CD8-positive, alpha-beta memory T cell (primary cell): ENCODE data around the gene TMEM132D. TPM values are rescaled to one million over a fixed set of nuclear protein-coding genes. Genes with fewer than 3 reads are reported as not detected.

ENCODE experiments used
- CTCF ChIA-PET: fragments of 350-600 bp; sonication (Branson Sonifier 250); formaldehyde crosslinking; loops from one replicate; lab custom pipeline; 2021; ENCODE audit warnings: antibody characterized with exemption; lab: Charles Lee
- POLR2A ChIA-PET: fragments of 350-600 bp; sonication (Branson Sonifier 250); formaldehyde crosslinking; loops from one replicate; lab custom pipeline; 2021; ENCODE audit warnings: antibody characterized with exemption; lab: Charles Lee
- DNase-seq, 5 donors: peaks; one replicate each; pipeline versions ENCODE4 v3.0.0 to v3.0.0-alpha.2; 2020 to 2022; ENCODE audit warnings: mixed read lengths in 1 of 5
- H3K27ac ChIP-seq: one replicate; pipeline ENCODE4 v1.7.0; 2013; ENCODE audit warnings: low read depth, mild to moderate bottlenecking, low read length, moderate library complexity
- H3K27me3 ChIP-seq: 2 replicates; pipeline ENCODE4 v1.7.0; 2013; ENCODE audit warnings: low read length, mild to moderate bottlenecking; ENCODE audit not compliant: insufficient read depth, poor library complexity, severe bottlenecking
- H3K36me3 ChIP-seq: 2 replicates; pipeline ENCODE4 v1.7.0; 2013; ENCODE audit warnings: mild to moderate bottlenecking, low read length, moderate library complexity; ENCODE audit not compliant: insufficient read depth
- H3K4me1 ChIP-seq: 2 replicates; pipeline ENCODE4 v1.7.0; 2013; ENCODE audit warnings: mild to moderate bottlenecking, low read length, moderate library complexity; ENCODE audit not compliant: insufficient read depth
- H3K4me3 ChIP-seq: 2 replicates; pipeline ENCODE4 v1.7.0; 2013; ENCODE audit warnings: mild to moderate bottlenecking, low read length
- H3K9me3 ChIP-seq: 2 replicates; pipeline ENCODE4 v1.7.0; 2013; ENCODE audit warnings: mild to moderate bottlenecking, low read length
- H3K27ac Mint-ChIP-seq, 8 donors: one replicate each; pipeline ENCODE4 v1.8.0; 2020 to 2021; ENCODE audit warnings: mixed read lengths in 8 of 8, mild to moderate bottlenecking in 6 of 8, inconsistent platforms in 3 of 8, moderate library complexity in 3 of 8
- H3K27me3 Mint-ChIP-seq, 2 donors: one replicate each; pipeline ENCODE4 v1.8.0; 2020 to 2021; ENCODE audit warnings: mixed read lengths in 2 of 2, mild to moderate bottlenecking in 1 of 2, moderate library complexity in 1 of 2
- H3K36me3 Mint-ChIP-seq, 3 donors: one replicate each; pipeline ENCODE4 v1.8.0; 2020 to 2021; ENCODE audit warnings: mixed read lengths in 3 of 3, inconsistent platforms in 1 of 3, mild to moderate bottlenecking in 1 of 3
- H3K4me1 Mint-ChIP-seq, 3 donors: one replicate each; pipeline ENCODE4 v1.8.0; 2020 to 2021; ENCODE audit warnings: mixed read lengths in 3 of 3, inconsistent platforms in 1 of 3, mild to moderate bottlenecking in 1 of 3
- H3K4me3 Mint-ChIP-seq, 7 donors: one replicate each; pipeline ENCODE4 v1.8.0; 2020 to 2021; ENCODE audit warnings: mixed read lengths in 7 of 7, mild to moderate bottlenecking in 6 of 7, moderate library complexity in 4 of 7, inconsistent platforms in 2 of 7
- H3K9me3 Mint-ChIP-seq, 5 donors: one replicate each; pipeline ENCODE4 v1.8.0; 2020 to 2022; ENCODE audit warnings: mixed read lengths in 5 of 5, mild to moderate bottlenecking in 3 of 5, moderate library complexity in 2 of 5, inconsistent platforms in 1 of 5
- polyA plus RNA-seq: library from polyadenylated mRNA; unstranded; fragments of 300-500 nt; fragmentation: Illumina TruSeq; gene quantifications from one replicate; pipeline ENCODE4 v1.2.3, GENCODE V29; 2021
- total RNA-seq, 2 experiments: library from RNA; stranded (reverse); gene quantifications; one replicate each; pipeline ENCODE4 v1.2.3, GENCODE V29; 2021

TMEM132D gene
- total and polyA plus RNA-seq, 3 experiments from 2014 or later = not detected

DNA sequence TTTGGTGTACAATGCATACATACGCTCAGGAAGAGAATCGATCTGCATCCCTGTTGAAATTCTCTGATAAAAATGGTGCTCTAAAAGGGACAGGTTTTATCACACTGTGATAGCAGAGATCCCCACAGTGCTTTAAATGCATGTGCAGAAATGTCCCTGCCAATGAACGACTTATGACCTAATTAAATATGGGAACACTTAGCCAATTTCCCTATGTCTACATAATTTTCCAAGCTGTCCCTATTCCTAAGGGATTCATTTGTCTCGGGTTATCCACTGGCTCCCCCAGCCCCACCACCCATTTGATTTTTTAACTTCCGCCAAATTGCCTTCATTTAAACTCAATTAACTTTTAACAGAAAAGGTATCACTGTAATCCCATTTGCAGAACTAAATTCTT is 284.6 kb downstream of the TMEM132D start:
- H3K9me3 ChIP-seq = no peaks in the 10 kb centered on the region
- H3K36me3 ChIP-seq = no peaks in the 10 kb centered on the region
- no peak overlapping the region for H3K4me3 Mint-ChIP-seq
- ChIA-PET POLR2A (no interaction called here), CTCF (no interaction called here)
- no peak overlapping the region for H3K27ac Mint-ChIP-seq
- peaks cover 0 to 9% (median 3%) of the 10 kb centered on the region in 5 donors for H3K9me3 Mint-ChIP-seq
- H3K36me3 Mint-ChIP-seq = no peaks in the 10 kb centered on the region
- H3K4me1 Mint-ChIP-seq = no peaks in the 10 kb centered on the region
- no peak for DNase-seq
- no peak overlapping the region for H3K27ac ChIP-seq
- H3K4me1 ChIP-seq = no peaks in the 10 kb centered on the region
- H3K27me3 ChIP-seq = no peaks in the 10 kb centered on the region
- peaks cover 0 to 3% of the 10 kb centered on the region in 2 donors for H3K27me3 Mint-ChIP-seq
- H3K4me3 ChIP-seq = no peak overlapping the region

DNA sequence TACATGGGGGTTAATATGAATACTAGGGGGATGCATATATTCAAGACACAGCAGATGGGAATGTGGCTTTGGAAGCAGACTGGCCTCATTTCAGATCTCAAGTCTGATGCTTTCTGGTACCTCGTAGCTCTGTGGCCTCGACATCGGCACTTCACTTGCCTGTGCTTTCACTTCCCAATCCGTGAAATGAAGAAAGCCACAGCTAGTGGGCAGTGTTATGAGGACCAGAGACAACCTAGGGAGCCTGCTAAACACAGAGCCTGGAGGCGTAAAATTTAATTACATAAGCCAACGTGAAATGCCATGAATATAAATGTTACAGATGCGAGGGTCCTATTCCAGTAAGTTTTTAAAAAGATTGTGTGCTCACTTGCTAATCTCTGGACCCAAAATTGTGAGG is 286.0 kb downstream of the TMEM132D start:
- ChIA-PET POLR2A (no interaction called here), CTCF (no interaction called here)
- Mint-ChIP-seq H3K4me3 (no peak overlapping the region), H3K9me3 (peaks cover 2 to 9% (median 3%) of the 10 kb centered on the region in 5 donors), H3K27me3 (peaks cover 0 to 3% of the 10 kb centered on the region in 2 donors), H3K36me3 (no peaks in the 10 kb centered on the region), H3K27ac (no peak overlapping the region), H3K4me1 (no peaks in the 10 kb centered on the region)
- no peak overlapping the region for H3K4me3 ChIP-seq
- no peaks in the 10 kb centered on the region for H3K27me3 ChIP-seq
- H3K36me3 ChIP-seq = no peaks in the 10 kb centered on the region
- H3K4me1 ChIP-seq = no peaks in the 10 kb centered on the region
- no peaks in the 10 kb centered on the region for H3K9me3 ChIP-seq
- H3K27ac ChIP-seq = no peak overlapping the region
- DNase-seq = no peak

DNA sequence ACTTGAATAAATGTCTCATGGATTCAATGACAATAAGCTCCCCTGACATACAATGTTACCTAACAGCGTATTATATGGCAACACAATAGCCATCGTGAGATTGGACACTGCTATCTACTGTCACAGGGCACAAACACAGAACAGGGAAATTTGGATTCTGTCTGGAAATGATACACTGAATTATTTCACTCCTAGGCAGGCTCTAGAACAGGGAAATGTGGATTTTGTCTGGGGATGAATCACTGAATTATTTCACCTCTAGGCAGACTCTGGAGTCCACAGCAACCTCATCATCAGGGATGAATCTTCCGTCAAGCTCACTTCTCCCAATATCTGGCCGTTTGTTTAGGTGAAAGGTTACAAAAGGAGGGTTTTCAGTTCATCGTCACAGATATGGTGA is 288.8 kb downstream of the TMEM132D start:
- H3K4me1 Mint-ChIP-seq = no peaks in the 10 kb centered on the region
- Histone ChIP-seq H3K27ac (no peak overlapping the region), H3K4me1 (no peaks in the 10 kb centered on the region), H3K27me3 (no peaks in the 10 kb centered on the region), H3K4me3 (no peak overlapping the region), H3K36me3 (no peaks in the 10 kb centered on the region), H3K9me3 (no peaks in the 10 kb centered on the region)
- no peak overlapping the region for H3K27ac Mint-ChIP-seq
- ChIA-PET POLR2A (no interaction called here), CTCF (no interaction called here)
- no peaks in the 10 kb centered on the region for H3K36me3 Mint-ChIP-seq
- no peaks in the 10 kb centered on the region for H3K27me3 Mint-ChIP-seq
- peaks cover 2 to 5% (median 3%) of the 10 kb centered on the region in 5 donors for H3K9me3 Mint-ChIP-seq
- no peak for DNase-seq
- no peak overlapping the region for H3K4me3 Mint-ChIP-seq

DNA sequence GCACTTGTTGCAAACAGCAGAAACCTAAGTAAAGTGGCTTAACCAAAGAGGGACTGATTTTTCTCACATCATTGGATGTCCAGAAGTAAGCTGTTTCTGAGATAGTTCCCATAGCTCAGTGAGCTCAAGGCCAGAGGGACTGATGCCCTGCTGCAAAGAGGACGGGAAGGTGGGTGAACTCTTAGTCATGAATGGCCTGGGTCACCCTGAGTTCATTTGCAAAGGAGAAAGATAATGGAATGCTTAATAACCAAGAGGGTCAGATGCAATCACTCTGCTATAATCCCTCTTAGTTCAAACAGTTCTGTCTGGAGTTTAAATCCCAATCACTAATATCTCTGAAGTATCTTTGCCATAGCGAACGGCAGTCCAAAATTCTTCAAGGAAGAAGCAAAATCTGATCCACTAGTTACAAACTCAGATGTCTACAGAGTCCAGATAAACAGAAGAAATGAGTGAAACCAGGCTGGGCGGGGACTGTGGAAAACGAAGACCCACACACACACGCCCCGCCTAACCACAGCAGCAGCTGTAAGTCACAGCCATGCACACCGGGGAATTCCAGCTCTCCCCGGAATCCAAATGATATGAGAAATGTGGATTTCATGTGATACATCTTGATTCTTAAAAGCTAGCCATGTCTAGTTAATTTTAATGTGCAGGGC is 289.5 kb downstream of the TMEM132D start:
- no peak for DNase-seq
- H3K4me3 Mint-ChIP-seq = no peak overlapping the region
- no peak overlapping the region for H3K27ac ChIP-seq
- ChIA-PET POLR2A (no interaction called here), CTCF (no interaction called here)
- H3K4me1 ChIP-seq = no peaks in the 10 kb centered on the region
- no peaks in the 10 kb centered on the region for H3K9me3 ChIP-seq
- no peak overlapping the region for H3K27ac Mint-ChIP-seq
- peaks cover 2 to 5% (median 3%) of the 10 kb centered on the region in 5 donors for H3K9me3 Mint-ChIP-seq
- no peaks in the 10 kb centered on the region for H3K36me3 Mint-ChIP-seq
- no peaks in the 10 kb centered on the region for H3K27me3 ChIP-seq
- no peaks in the 10 kb centered on the region for H3K36me3 ChIP-seq
- H3K27me3 Mint-ChIP-seq = no peaks in the 10 kb centered on the region
- no peak overlapping the region for H3K4me3 ChIP-seq
- no peaks in the 10 kb centered on the region for H3K4me1 Mint-ChIP-seq

DNA sequence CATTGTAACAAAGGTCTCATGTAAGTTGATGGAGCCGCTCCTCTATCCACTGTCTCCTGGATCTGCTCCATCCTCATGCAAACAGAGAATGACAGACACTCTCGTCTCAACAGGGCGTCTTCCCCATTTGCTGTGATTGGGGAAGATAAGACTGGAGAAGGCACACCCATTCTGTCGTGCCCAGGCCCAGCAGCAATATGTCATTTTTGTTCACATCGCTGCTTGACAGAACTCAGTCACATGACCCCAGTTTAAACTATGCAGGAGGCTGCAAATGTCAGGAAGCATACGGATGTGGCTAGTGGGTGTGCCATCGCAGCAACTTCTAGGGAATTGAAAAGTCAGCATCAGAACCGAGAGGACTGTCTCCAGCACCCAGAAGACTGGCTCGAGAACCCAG is 290.5 kb downstream of the TMEM132D start:
- H3K9me3 ChIP-seq = no peaks in the 10 kb centered on the region
- Mint-ChIP-seq H3K27ac (no peak overlapping the region), H3K9me3 (peaks cover 0 to 5% (median 3%) of the 10 kb centered on the region in 5 donors), H3K4me1 (no peaks in the 10 kb centered on the region), H3K27me3 (no peaks in the 10 kb centered on the region), H3K4me3 (no peak overlapping the region), H3K36me3 (no peaks in the 10 kb centered on the region)
- no peak for DNase-seq
- H3K4me3 ChIP-seq = no peak overlapping the region
- ChIA-PET POLR2A (no interaction called here), CTCF (no interaction called here)
- no peaks in the 10 kb centered on the region for H3K4me1 ChIP-seq
- no peak overlapping the region for H3K27ac ChIP-seq
- H3K27me3 ChIP-seq = no peaks in the 10 kb centered on the region
- H3K36me3 ChIP-seq = no peaks in the 10 kb centered on the region

DNA sequence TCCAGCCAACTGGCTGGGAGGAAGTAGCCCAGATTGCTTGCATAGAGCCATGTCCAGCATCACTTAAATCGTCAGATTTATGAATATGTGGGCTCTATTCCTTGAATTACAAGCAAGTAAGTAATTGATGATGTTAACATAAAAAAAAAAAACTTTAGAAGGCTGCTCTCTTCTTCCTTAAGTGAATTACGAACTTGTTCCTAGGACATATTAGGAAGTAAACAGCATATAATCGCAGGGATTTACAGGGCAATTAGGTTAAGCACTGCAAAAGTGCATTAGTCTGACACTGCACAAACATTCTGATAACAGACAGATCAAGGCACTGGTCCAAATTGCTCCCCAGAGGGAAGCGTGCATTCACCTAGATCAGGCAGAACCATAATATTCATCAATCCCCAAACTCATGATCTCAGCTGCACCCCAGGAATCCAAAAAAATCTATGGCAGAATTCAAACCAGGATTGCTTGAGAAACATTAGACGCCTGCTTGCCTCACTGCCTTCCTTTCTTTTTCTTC is 293.2 kb downstream of the TMEM132D start:
- DNase-seq = no peak

DNA sequence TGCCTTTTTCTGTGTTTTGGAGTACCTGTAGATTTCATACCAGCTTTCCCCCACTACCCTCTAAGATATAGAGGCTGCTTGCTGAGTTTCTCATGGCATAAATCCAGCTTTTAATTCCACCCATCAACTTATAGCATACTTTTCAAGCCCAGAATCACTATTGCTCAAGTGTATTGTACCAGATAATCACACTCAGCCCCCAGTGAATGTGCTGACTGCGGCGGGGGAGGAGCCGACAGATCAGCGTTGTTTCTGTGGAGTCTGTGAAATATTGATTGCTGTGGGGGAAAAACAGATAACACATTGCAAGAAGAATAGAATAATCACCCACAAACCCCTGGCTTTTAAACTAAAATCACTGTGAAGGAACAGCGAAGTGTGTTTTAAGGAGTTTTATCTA is 296.1 kb downstream of the TMEM132D start:
- Mint-ChIP-seq H3K4me3 (no peak overlapping the region), H3K9me3 (peaks cover 0 to 8% (median 2%) of the 10 kb centered on the region in 5 donors), H3K4me1 (no peaks in the 10 kb centered on the region), H3K36me3 (no peaks in the 10 kb centered on the region), H3K27ac (no peak overlapping the region), H3K27me3 (peaks cover 0 to 1% of the 10 kb centered on the region in 2 donors)
- no peaks in the 10 kb centered on the region for H3K9me3 ChIP-seq
- no peaks in the 10 kb centered on the region for H3K36me3 ChIP-seq
- ChIA-PET POLR2A (no interaction called here), CTCF (no interaction called here)
- no peak overlapping the region for H3K4me3 ChIP-seq
- H3K27me3 ChIP-seq = no peaks in the 10 kb centered on the region
- H3K27ac ChIP-seq = no peak overlapping the region
- DNase-seq = no peak
- H3K4me1 ChIP-seq = no peaks in the 10 kb centered on the region

More for the DNA sequence above, 293.2 kb downstream of the TMEM132D start:
- Mint-ChIP-seq H3K4me1 (no peaks in the 10 kb centered on the region), H3K4me3 (no peak overlapping the region), H3K36me3 (no peaks in the 10 kb centered on the region), H3K27me3 (peaks cover 0 to 1% of the 10 kb centered on the region in 2 donors), H3K27ac (no peak overlapping the region), H3K9me3 (peaks cover 0 to 7% (median 2%) of the 10 kb centered on the region in 5 donors)
- Histone ChIP-seq H3K27me3 (no peaks in the 10 kb centered on the region), H3K27ac (no peak overlapping the region), H3K36me3 (no peaks in the 10 kb centered on the region), H3K4me1 (no peaks in the 10 kb centered on the region), H3K4me3 (no peak overlapping the region), H3K9me3 (no peaks in the 10 kb centered on the region)
- POLR2A ChIA-PET = no interaction called here
- CTCF ChIA-PET = interaction anchor here (0.7 kb wide), 1 partner anchor 708 kb away, joined by 3 read pairs; no protein-coding TSS in a partner anchor

DNA sequence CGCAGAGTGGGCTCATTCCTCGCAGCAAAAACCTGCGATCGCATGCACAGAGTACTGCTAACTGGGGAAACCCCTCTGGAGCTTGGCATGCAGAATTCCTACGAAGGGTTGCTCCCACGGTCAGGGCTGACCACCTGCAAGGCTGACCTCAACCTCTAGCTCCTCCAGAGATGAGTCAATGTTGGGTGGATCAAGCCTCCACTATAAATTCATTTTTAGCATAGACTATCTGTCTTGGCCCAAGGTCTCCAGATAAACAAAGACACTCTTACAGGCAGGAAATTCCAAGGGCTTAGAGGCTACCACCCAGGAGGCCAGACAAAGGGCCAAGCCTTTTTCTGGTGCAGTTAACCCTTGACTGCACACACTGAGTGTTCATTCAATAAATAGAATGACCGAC is 296.5 kb downstream of the TMEM132D start:
- Mint-ChIP-seq H3K27ac (no peak overlapping the region), H3K4me3 (no peak overlapping the region), H3K27me3 (peaks cover 0 to 1% of the 10 kb centered on the region in 2 donors), H3K36me3 (no peaks in the 10 kb centered on the region), H3K4me1 (no peaks in the 10 kb centered on the region), H3K9me3 (peaks cover 0 to 10% (median 3%) of the 10 kb centered on the region in 5 donors)
- H3K36me3 ChIP-seq = no peaks in the 10 kb centered on the region
- H3K27me3 ChIP-seq = no peaks in the 10 kb centered on the region
- H3K27ac ChIP-seq = no peak overlapping the region
- CTCF ChIA-PET = no interaction called here
- H3K9me3 ChIP-seq = no peaks in the 10 kb centered on the region
- POLR2A ChIA-PET = no interaction called here
- H3K4me1 ChIP-seq = no peaks in the 10 kb centered on the region
- DNase-seq = no peak
- H3K4me3 ChIP-seq = no peak overlapping the region
